ENCODE measurements around the gene TDP1.

- TF ChIP-seq POLR2A (IDR thresholded peaks at IDR 0.05) = no peak
- no peak for TF ChIP-seq CTCF (IDR thresholded peaks at IDR 0.05)
- no peak for TF ChIP-seq POLR2AphosphoS5 (IDR thresholded peaks at IDR 0.05)
- no peak for TF ChIP-seq EP300 (IDR thresholded peaks at IDR 0.05)
Measured at GRCh38 chr14:90088176-90088575, 132.4 kb downstream of the TDP1 start.
